Stomach (tissue), 9 donors: ENCODE data around the gene ESCO1. TPM values are rescaled to one million over a fixed set of nuclear protein-coding genes. Genes with fewer than 3 reads are reported as not detected.

Source experiments
- DNase-seq, 2 donors: peaks; one replicate each; pipeline versions ENCODE4 v3.0.0 to v3.0.0-alpha.2; 2013 to 2019
- H3K27ac ChIP-seq, 5 donors: fragments of 200-600 bp in 4 of 5; sonication (generic) in 4 of 5; one replicate each; pipeline ENCODE4 v1.5.1; 2013 to 2019; ENCODE audit warnings: mild to moderate bottlenecking in 1 of 5, moderate library complexity in 1 of 5
- H3K27me3 ChIP-seq, 3 donors: fragments of 200-600 bp; sonication (generic); one replicate each; pipeline ENCODE4 v1.5.1; 2017 to 2019; ENCODE audit warnings: mixed run types in 1 of 3
- H3K36me3 ChIP-seq, 4 donors: fragments of 200-600 bp; sonication (generic); 1 replicate in 3 of 4; 2 replicates in 1 of 4; pipeline ENCODE4 v1.5.1; 2016 to 2019
- H3K4me1 ChIP-seq, 4 donors: fragments of 200-600 bp; sonication (generic); one replicate each; pipeline ENCODE4 v1.5.1; 2016 to 2019
- H3K4me3 ChIP-seq, 4 donors: fragments of 200-600 bp; sonication (generic) in 3 of 4; one replicate each; pipeline ENCODE4 v1.5.1; 2016 to 2019; ENCODE audit warnings: mild to moderate bottlenecking in 1 of 4
- H3K9me3 ChIP-seq, 4 donors: fragments of 200-600 bp; sonication (generic); one replicate each; pipeline ENCODE4 v1.5.1; 2016 to 2019
- EP300 ChIP-seq: sonication (generic); formaldehyde crosslinking; IDR thresholded peaks from one replicate; pipeline ENCODE4 v1.6.1; 2017; ENCODE audit warnings: antibody characterized with exemption
- POLR2A ChIP-seq, 4 donors: fragments of 450-650 bp; IDR thresholded peaks; one replicate each; pipeline ENCODE4 v1.6.1; 2016; ENCODE audit warnings: antibody characterized with exemption in 4 of 4, control low read depth in 2 of 4, mild to moderate bottlenecking in 1 of 4, moderate library complexity in 1 of 4
- POLR2AphosphoS5 ChIP-seq, 3 donors: sonication (generic); formaldehyde crosslinking; IDR thresholded peaks; one replicate each; pipeline ENCODE4 v1.6.1; 2016; ENCODE audit warnings: antibody characterized with exemption in 3 of 3
- WGBS, 5 donors: extraction: QIAGEN DNeasy Blood & Tissue Kit in 3 of 5; methylation state at CpG; one replicate each; pipeline versions ENCODE4 v1.1.5 to v1.1.7; 2013 to 2018; 5-methylcytosine and 5-hydroxymethylcytosine counted together
- intact Hi-C: fragments of 100-400 bp; cut with DNase I; formaldehyde crosslinking; loops from one replicate; pipeline ENCODE4 v1.15.1; 2023; ENCODE audit warnings: low total_unique reads
- polyA plus RNA-seq, 3 donors: library from polyadenylated mRNA; stranded (reverse); fragments of 200-250 nt; gene quantifications; one replicate each; pipeline ENCODE4 v1.2.3, GENCODE V29; 2013
- total RNA-seq, 5 donors: library from RNA; depleted of rRNA; stranded (reverse); fragments of >200 nt; gene quantifications; one replicate each; pipeline versions ENCODE4 v1.1.0 to v1.2.3, GENCODE V29; 2014 to 2016
- TF ChIP-seq, protein P1 (sequence below), 7 experiments: fragments of 450-650 bp in 4 of 7; fragments of 200-600 bp in 3 of 7; sonication (generic) in 3 of 7; IDR thresholded peaks; one replicate each; pipeline ENCODE4 v1.5.1; 2016 to 2019; ENCODE audit warnings: antibody characterized with exemption in 7 of 7, control low read depth in 2 of 7, mild to moderate bottlenecking in 1 of 7
- donor health status: healthy with polysubstance abuse.
- donor health status: Bipolar disorder and iron deficiency.
- donor health status: healthy.

The ESCO1 gene
- total and polyA plus RNA-seq, 8 donors = 5.2 to 53.6 (median 16.0) TPM

DNA sequence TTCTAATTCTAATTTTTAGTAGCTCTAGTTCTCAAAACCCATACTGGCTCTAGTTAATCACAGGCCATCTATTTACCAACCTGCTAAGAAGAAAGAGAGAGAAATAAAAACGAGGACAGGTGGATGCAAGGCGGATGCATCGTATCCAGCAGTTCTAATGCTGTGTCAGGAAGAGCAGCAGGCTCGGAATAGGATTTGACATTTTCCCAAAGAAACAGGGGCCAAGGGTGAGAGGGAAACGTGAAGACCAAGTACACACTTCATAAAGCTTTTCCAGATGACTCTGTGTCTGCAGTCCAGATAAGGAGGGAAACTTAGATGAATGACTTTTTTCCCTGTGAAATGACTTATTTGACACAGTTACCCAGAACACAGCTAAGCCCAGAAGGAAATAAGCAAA, 117.5 kb downstream of the ESCO1 start:
- no peak for DNase-seq
- peaks cover 0 to 5% (median 0%) of the 10 kb centered on the region in 3 donors for H3K27me3 ChIP-seq
- H3K36me3 ChIP-seq = no peaks in the 10 kb centered on the region
- no peak overlapping the region for H3K4me3 ChIP-seq
- H3K27ac ChIP-seq = no peak overlapping the region
- H3K9me3 ChIP-seq = no peaks in the 10 kb centered on the region
- TF ChIP-seq, protein P1, sequence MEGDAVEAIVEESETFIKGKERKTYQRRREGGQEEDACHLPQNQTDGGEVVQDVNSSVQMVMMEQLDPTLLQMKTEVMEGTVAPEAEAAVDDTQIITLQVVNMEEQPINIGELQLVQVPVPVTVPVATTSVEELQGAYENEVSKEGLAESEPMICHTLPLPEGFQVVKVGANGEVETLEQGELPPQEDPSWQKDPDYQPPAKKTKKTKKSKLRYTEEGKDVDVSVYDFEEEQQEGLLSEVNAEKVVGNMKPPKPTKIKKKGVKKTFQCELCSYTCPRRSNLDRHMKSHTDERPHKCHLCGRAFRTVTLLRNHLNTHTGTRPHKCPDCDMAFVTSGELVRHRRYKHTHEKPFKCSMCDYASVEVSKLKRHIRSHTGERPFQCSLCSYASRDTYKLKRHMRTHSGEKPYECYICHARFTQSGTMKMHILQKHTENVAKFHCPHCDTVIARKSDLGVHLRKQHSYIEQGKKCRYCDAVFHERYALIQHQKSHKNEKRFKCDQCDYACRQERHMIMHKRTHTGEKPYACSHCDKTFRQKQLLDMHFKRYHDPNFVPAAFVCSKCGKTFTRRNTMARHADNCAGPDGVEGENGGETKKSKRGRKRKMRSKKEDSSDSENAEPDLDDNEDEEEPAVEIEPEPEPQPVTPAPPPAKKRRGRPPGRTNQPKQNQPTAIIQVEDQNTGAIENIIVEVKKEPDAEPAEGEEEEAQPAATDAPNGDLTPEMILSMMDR (IDR thresholded peaks at IDR 0.05) = no peak
- no peak for TF ChIP-seq POLR2AphosphoS5 (IDR thresholded peaks at IDR 0.05)
- TF ChIP-seq POLR2A (IDR thresholded peaks at IDR 0.05) = no peak
- TF ChIP-seq EP300 = no peak
- 72 to 79% (median 75%) methylated on average over 5 of the region's 5 CpGs for whole genome bisulfite sequencing, 5 donors
- no peaks in the 10 kb centered on the region for H3K4me1 ChIP-seq
- intact Hi-C loops = no loop called here

DNA sequence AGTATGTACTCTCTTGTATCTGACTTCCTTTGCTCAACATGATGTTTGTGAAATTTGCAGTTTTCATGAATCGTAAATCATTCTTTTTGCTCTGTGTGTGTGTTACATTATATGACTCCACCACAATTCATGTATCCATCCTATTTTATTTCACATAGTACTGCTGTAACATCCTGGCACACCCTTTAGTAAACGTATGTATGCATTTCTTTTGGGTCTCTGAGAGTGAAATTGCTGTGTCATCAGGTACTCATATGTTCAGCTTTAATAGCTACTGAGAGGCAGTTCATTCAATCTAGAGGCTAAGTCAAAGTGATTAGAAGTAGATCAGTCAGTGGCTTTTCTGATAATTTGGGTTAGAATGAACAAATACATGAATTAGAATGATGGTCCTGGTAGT, 118.8 kb downstream of the ESCO1 start:
- intact Hi-C loops = no loop called here
- TF ChIP-seq EP300 (no peak), POLR2A (IDR thresholded peaks at IDR 0.05) (no peak), POLR2AphosphoS5 (IDR thresholded peaks at IDR 0.05) (no peak)
- TF ChIP-seq, protein P1 (IDR thresholded peaks at IDR 0.05) = no peak
- WGBS, 5 donors = 65 to 75% (median 69%) methylated on average over 2 of the region's 2 CpGs
- H3K27me3 ChIP-seq = peaks cover 0 to 5% (median 0%) of the 10 kb centered on the region in 3 donors
- no peak overlapping the region for H3K27ac ChIP-seq
- no peak overlapping the region for H3K4me3 ChIP-seq
- DNase-seq = no peak
- H3K4me1 ChIP-seq = no peaks in the 10 kb centered on the region
- no peaks in the 10 kb centered on the region for H3K36me3 ChIP-seq
- no peaks in the 10 kb centered on the region for H3K9me3 ChIP-seq

DNA sequence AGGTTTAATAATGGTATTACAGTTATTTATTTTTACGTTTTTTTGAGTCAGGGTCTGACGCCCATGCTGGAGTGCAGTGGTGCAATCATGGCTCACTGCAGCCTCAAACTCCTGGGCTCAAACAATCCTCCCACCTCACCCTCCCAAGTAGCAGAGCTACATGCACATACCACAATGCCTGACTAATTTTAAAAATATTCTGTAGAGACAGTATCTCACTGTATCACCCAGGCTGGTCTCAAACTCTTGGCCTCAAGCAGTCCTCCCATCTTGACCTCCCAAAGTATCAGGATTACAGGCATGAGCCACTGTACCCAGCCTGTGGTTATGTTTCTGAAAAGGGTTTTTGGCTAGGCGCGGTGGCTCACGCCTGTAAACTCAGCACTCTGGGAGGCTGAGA, 120.8 kb downstream of the ESCO1 start:
- Histone ChIP-seq H3K4me1 (no peaks in the 10 kb centered on the region), H3K9me3 (no peaks in the 10 kb centered on the region), H3K27me3 (no peaks in the 10 kb centered on the region), H3K4me3 (no peak overlapping the region), H3K27ac (no peak overlapping the region), H3K36me3 (no peaks in the 10 kb centered on the region)
- TF ChIP-seq POLR2A (IDR thresholded peaks at IDR 0.05) (no peak), POLR2AphosphoS5 (IDR thresholded peaks at IDR 0.05) (no peak), EP300 (no peak)
- TF ChIP-seq, protein P1 (IDR thresholded peaks at IDR 0.05) = no peak
- no peak for DNase-seq
- intact Hi-C loops = no loop called here
- WGBS, 5 donors = 87 to 95% (median 92%) methylated on average over 5 of the region's 5 CpGs

Other genes starting within 250 kb of the ESCO1 start
- gene SNRPD1, start 11.6 kb upstream of the ESCO1 start, total RNA-seq = 10 to 100 TPM in 1 of 5 donors, 1 to 10 TPM in 3, under 1 TPM in 1; 0.45 to 19.8 (median 5.8) TPM
- 10 to 100 TPM; 18.2 to 27.4 (median 21.0) TPM for gene SNRPD1, start 11.6 kb upstream of the ESCO1 start, polyA plus RNA-seq
- gene ABHD3, start 104.1 kb upstream of the ESCO1 start, total RNA-seq = 10 to 100 TPM; 12.5 to 33.4 (median 24.3) TPM
- 10 to 100 TPM in 2 of 3 donors, 1 to 10 TPM in 1; 8.9 to 26.2 (median 10.2) TPM for gene ABHD3, start 104.1 kb upstream of the ESCO1 start, polyA plus RNA-seq
- 10 to 100 TPM; 10.4 to 83.5 (median 18.7) TPM for gene MIB1, start 140.1 kb upstream of the ESCO1 start, total RNA-seq
- gene MIB1, start 140.1 kb upstream of the ESCO1 start, polyA plus RNA-seq = 1 to 10 TPM; 4.4 to 5.7 (median 5.3) TPM